ENCODE results near the gene YDJC. TPM values are rescaled to one million over a fixed set of nuclear protein-coding genes. Genes with fewer than 3 reads are reported as not detected.
"Not testable (repeated sequence)": the region's sequence is repeated elsewhere in the genome, so short reads cannot be mapped to it uniquely, and the experiment has no call there.

The YDJC gene
- total RNA-seq, 1 experiment from 2014 or later: 78.4 TPM

DNA sequence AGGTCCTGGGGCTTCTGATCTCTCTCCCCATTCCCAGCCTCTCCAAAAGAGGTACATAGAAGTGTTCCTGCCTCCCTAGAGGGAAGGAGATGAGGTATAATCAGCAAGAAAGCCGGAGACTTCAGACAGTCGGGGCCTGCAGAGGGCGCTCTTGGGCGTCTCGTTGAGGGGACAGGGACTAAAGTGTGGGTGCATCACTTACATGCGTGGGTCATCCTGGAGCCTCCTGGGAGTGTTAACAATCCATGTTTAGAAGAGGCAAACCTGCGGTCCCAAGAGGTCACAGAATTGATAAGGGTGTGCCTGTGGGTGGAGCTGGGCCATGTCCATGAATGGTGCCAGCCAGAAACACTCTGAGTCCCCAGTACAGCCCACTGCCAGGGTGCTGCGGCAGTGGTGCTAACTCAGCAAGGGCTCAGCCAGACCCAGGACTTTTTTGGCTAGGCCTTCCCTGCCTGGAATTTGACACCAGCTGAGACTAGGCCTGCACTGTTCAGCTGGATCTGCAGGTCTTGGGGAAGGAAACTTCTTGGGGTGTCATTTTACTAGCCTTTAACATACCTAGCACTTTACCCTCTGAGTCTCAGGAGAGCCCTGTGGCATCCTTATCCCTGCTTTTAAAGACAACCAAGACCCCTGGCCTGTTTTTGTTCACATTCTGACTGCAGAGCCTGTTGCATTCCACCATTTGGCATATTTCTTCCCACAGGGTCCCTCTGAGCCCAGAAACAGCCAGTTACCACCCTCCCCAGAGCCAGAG, 5.5 kb downstream of the YDJC start:
- peak; percentile 63 for DNase-seq
- Histone ChIP-seq H3K36me3 (peaks cover 46% of the 10 kb centered on the region), H3K9me3 (no peaks in the 10 kb centered on the region), H3K27me3 (no peaks in the 10 kb centered on the region), H3K4me3 (no peak overlapping the region)

DNA sequence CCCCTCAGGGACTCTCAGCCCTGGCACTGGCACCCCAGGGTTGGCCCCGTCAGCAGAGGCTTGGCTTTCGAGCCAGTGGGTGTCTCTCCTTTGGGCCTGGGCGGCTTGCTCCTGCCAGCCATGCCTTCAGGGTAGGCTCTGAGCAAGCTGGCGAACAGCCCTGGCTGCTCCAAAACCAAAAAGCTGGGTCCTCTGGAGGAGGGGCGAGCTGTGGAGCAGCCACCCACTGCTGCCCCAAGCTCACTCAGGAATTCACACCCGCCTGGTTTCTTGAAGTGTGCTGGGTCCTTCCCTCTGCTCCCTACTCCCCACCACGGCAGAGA, 6.2 kb downstream of the YDJC start:
- no peaks in the 10 kb centered on the region for H3K9me3 ChIP-seq
- peak; percentile 60 for DNase-seq
- H3K4me3 ChIP-seq: no peak overlapping the region
- H3K27me3 ChIP-seq: no peaks in the 10 kb centered on the region
- H3K36me3 ChIP-seq: peaks cover 49% of the 10 kb centered on the region

DNA sequence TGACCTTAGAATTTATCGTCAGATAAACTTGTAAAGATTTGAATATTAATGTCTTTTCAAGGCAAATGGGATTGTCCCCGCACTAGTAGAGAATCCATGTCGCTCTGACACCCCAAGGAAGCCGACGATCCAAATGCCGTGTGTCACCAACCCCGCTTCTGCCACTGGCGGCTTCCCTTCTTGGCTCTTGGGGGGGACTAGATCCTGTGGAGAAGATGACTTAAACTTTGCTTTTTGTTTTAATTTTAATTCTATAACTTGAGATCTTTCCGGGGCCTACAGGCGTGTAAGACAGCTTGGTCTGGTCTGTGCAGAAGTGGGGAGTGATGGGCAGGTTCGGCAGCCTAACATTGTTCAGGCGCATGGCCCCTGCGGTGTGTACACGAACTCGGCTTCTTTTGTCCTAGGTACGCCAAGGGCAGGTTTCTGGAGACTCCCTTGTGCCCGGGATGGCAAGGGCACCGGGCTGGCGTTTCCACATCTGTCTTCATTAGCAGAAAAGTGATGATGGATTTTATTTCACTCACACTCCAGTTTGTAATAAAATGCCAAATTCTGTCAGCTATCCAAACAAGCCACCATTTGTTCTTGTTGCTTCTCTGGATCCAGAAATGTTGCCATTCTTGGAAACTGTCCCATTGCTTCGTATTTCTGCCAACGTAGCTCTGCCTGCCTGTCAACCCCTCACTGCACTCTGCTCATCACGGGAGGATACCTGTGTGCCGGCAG, 6.7 kb downstream of the YDJC start:
- no peak for DNase-seq
- Histone ChIP-seq H3K4me3 (no peak overlapping the region), H3K36me3 (peaks cover 45% of the 10 kb centered on the region), H3K27me3 (no peaks in the 10 kb centered on the region), H3K9me3 (no peaks in the 10 kb centered on the region)

DNA sequence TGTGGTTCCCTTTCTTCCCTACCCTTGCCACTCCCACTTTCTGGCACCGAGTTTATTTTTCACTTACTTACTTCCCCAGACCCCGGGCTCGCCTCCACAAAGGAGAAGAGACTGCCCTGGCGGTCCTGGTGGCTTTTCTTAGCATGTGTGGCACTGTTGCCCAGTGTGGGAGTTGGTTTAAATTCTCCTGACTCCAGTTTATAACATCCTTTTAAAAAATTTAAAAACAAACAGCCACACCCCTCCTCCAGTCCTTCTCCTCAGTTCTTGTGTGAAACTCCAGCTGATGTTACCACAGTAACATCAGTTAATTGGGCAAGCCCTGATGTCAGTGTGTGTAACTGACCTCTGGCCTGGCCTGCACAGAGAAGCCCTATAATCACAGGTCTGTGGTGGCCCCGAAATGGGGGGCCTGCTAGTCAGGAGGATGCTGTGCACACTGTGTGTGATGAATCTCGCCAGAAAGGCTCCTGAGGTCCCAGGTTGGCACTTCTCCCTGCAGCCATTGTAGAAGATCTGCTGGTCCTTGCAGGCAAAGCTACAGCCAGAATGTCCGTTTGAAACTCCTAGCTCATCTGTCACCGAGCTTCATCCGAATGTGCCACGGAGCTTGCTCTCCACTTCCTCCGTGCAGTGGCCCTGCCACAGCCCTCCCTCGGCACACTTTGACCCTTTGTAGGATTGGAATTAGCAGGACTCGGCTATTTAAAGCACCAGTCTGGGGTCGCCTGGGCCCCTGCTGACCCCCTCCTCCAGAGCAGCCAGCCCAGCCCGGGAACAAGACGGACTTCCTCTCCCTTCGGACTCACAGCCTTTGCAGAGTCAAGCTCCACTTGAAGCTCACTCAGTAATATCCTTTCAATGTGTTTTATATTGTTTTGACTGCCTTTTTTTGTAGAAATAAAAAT, 7.6 kb downstream of the YDJC start:
- Histone ChIP-seq H3K36me3 (peaks cover 40% of the 10 kb centered on the region), H3K4me3 (no peak overlapping the region), H3K9me3 (no peaks in the 10 kb centered on the region), H3K27me3 (no peaks in the 10 kb centered on the region)
- DNase-seq: no peak

DNA sequence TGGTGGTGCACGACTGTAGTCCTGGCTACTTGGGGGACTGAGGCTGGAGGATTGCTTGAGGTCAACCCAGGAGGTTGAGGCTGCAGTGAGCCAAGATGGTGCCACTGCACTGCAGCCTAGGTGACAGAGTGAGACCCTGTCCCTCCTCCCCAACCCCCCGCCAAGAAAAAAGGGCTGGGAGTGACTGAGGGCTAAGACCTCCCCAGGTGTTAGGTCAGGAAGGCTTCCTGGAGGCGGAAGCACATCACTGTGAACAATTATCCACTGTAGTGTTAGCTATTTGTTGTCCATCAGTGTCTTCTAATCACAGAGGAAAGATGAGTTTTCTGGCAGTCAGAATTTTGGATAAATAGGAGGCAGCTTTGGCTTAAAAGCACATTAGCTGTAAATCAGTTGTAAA, 8.8 kb downstream of the YDJC start:
- no peak overlapping the region for H3K4me3 ChIP-seq
- no peaks in the 10 kb centered on the region for H3K9me3 ChIP-seq
- peaks cover 36% of the 10 kb centered on the region for H3K36me3 ChIP-seq
- no peaks in the 10 kb centered on the region for H3K27me3 ChIP-seq
- DNase-seq: no peak

DNA sequence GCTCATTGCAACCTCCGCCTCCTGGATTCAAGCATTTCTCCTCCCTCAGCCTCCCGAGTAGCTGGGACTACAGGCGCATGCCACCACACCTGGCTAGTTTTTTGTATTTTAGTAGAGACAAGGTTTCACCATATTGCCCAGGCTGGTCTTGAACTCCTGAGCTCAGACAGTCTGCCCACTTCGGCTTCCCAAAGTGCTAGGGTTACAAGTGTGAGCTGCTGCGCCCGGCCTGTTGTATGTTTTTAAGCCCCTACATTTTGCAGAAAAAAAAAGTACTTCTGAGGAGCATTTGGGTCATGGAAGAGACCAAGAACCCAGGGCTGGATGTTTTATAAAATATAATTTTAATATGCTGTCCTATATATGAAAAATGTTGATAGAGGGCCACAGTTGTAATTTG, 12.5 kb downstream of the YDJC start:
- peaks cover 40% of the 10 kb centered on the region for H3K36me3 ChIP-seq
- H3K9me3 ChIP-seq, H3K4me3 ChIP-seq, DNase-seq, H3K27me3 ChIP-seq: not testable (repeated sequence)

DNA sequence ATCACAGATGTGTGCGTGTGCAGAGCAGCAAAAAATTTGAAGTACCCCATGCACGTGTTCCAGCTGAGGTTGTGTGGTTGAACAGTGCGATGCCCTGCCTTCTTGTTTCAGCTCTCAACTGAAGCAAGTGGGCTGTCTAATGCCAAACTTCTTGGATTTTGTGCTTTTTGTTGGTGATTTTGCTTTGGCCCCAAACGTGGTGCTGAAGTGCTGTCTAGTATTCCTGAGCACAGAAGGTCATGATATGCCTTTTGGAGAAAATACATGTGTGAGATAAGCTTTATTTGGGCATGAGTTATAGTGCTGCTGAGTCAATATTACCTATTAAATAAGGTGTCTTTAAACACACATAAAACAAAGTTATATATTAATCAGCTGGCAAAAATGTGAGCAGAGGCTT, 14.1 kb downstream of the YDJC start:
- peaks cover 41% of the 10 kb centered on the region for H3K36me3 ChIP-seq
- H3K27me3 ChIP-seq: no peaks in the 10 kb centered on the region
- no peaks in the 10 kb centered on the region for H3K9me3 ChIP-seq
- no peak overlapping the region for H3K4me3 ChIP-seq
- DNase-seq: no peak

DNA sequence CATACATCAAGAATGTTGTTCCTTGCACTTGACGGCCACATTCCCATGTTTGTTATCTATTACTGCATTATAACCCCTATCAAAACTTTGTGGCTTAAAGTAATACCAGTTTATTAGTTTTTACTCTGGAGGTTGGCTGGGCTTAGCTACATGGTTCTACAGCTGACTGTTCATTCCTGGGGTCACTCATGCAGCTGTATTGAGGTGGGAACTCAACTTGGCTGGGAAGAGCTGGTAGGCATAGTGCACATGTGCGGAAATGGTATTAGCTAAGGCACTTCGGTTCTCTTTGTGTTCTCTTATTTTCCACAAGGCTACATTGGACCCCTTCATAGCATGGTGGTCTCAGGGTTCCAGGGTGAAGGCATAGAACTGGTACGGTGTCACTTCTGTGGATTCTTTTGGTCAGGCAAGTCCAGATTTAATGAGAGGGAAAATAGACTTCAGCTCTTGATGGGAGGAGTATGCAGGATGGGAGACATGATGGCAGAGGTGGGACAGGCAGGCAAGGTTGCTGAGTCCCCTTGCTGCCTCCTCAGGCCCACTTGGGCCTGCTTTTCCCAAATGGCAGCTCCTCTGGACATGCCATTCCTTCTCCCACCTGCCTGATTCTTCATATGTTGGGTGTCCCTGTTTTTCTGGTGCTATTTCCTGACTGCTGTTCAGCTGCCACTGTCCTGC, 16.1 kb downstream of the YDJC start:
- DNase-seq: no peak
- no peaks in the 10 kb centered on the region for H3K27me3 ChIP-seq
- H3K4me3 ChIP-seq: no peak overlapping the region
- H3K9me3 ChIP-seq: no peaks in the 10 kb centered on the region
- H3K36me3 ChIP-seq: peaks cover 49% of the 10 kb centered on the region

DNA sequence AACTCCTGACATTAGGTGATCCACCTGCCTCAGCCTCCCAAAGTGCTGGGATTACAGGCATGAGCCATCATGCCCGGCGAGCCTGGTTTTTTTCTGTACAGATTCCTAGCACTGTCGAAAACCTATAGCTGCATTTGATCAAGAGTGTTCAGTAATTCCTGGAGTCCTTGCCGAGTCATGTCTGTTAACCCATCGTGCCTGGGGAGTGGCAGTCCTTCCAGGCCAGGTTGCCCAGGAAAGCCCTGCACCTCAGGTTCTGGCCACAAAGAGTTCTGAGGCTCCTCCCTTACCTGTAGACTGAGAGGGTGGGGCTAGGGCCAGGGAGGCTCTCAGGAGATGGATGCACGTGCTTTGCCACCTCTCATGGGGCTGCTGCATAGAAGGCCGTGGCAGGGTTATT, 17.0 kb downstream of the YDJC start:
- Histone ChIP-seq H3K9me3 (no peaks in the 10 kb centered on the region), H3K27me3 (no peaks in the 10 kb centered on the region), H3K4me3 (no peak overlapping the region), H3K36me3 (peaks cover 48% of the 10 kb centered on the region)
- DNase-seq: no peak

DNA sequence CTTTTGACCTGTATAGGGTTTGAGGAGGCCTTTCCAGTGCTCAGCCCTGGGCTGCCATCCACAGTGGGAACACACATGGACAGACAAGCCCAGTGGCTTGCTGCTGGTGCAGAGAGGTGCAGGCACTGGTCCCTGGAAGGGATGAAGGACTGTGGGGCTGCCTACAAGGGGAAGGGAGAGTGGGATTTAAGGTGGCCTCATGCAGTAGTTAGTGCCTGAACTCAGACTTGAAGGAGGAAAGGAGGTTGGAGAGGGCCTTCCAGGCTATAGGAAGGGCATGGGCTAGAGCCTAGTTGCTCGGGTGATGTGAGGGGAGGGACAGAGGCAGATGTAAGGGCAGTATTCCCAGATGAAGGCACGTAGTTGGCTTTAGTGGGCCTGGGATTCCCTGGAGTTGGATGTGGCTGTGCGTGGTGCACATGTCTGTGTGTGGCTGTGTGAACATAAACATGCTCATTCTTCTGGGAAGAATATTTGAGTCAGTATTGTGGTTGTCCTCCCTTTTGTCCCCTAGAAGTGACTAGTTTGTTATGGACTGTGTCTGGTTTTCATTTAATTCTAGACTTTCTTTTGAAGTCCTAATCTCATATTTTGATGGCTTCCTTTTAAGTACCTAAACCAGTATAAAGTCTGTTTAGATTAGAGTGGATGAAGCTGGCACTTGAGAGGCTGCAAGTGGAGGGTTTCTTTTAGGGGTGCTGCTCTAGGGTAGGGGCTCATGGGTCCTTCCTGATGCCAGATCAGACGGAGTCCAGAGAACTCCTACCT, 18.4 kb downstream of the YDJC start:
- Histone ChIP-seq H3K9me3 (no peaks in the 10 kb centered on the region), H3K36me3 (peaks cover 55% of the 10 kb centered on the region), H3K27me3 (no peaks in the 10 kb centered on the region), H3K4me3 (no peak overlapping the region)
- no peak for DNase-seq

DNA sequence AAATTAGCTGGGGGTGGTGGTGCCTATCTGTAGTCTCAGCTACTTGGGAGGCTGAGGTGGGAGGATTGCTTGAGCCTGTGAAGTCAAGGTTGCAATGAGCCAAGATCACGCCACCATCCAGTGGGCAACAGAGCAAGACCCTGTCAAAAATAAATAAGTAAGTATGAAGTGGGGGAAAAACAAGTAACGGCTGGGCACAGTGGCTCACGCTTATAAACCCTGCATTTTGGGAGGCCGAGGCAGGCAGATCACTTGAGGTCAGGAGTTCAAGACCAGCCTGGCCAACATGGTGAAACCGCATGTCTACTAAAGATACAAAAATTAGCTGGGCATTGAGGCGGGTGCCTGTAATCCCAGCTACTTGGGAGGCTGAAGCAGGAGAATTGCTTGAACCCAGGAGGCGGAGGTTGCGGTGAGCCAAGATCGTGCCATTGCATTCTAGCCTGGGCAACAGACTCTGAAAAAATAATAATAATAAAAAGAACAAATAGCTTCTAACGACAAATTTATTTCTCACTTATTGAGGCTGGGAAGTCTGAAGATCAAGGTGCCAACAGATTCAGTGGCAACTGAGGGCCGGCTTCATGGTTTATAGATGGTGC, 20.2 kb downstream of the YDJC start:
- not testable (repeated sequence) for H3K9me3 ChIP-seq, H3K4me3 ChIP-seq, DNase-seq, H3K27me3 ChIP-seq
- peaks cover 53% of the 10 kb centered on the region for H3K36me3 ChIP-seq

DNA sequence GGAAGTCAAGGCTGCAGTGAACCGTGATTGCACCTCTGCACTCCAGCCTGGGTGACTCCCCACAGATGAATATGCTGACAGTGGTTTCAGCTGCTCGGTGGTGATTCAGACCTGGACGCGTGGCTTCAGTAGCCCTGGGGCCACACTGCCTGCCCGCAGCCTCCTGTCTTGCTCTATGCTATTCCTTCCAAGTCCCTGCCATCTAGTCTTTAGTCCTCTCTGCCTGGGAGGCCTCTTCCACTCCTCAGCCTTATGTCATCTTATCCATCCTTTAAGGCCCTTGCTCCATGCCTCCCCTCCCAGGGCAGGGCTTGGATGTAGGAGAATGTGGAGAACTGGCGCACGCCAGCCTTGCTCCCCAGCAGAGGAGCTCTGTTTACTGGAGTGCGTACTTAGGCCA, 23.0 kb downstream of the YDJC start:
- DNase-seq: no peak
- peaks cover 43% of the 10 kb centered on the region for H3K36me3 ChIP-seq
- no peak overlapping the region for H3K4me3 ChIP-seq
- H3K27me3 ChIP-seq: no peaks in the 10 kb centered on the region
- no peaks in the 10 kb centered on the region for H3K9me3 ChIP-seq

DNA sequence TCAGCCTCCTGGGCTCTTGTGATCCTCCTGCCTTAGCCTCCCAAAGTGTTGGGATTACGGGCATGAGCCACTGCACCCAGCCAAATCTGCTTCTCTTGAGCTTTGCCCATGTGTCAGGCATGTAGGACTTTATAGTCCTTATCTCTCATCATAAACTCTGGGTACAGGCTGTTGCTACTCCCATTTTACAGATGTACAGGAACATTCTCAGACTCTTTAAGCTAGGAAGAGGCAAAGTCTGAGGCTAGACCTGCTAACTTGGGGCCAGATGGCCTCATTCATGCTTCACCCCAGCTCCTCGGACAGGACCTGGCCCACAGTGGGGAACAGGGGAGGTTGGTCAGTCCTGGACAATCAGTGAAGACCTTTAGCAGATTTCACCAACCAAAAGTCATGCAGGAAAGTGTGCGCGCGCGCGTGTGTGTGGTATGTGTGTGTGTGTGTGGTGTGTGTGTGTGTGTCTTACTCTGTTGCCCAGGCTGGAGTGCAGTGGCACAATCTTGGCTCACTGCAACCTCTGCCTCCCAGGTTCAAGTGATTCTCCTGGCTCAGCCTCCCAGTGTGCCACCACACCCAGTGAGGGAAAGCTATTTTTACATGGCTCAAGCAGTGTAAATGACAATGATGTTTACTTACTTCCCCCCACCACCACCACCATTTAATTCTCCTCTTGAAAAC, 23.8 kb downstream of the YDJC start:
- Histone ChIP-seq H3K27me3 (no peaks in the 10 kb centered on the region), H3K4me3 (no peak overlapping the region), H3K36me3 (peaks cover 36% of the 10 kb centered on the region), H3K9me3 (no peaks in the 10 kb centered on the region)
- no peak for DNase-seq

DNA sequence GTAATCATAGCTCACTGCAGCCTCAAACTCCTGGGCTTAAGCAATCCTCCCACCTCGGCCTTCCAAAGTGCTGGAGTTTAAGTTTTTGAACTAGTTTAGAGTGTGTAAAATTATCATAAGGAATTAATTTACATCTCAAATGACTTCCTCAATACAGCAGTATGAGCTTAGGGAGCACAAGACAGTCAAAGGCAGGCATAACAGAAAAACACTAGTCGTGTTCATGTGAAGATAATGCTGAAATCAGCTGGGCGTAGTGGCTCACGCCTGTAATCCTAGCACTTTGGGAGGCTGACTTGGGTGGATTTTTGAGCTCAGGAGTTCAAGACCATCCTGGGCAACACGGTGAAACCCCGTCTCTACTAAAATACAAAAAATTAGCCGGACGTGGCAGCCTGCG, 25.8 kb downstream of the YDJC start:
- no peak for DNase-seq
- Histone ChIP-seq H3K9me3 (no peaks in the 10 kb centered on the region), H3K27me3 (no peaks in the 10 kb centered on the region), H3K36me3 (peaks cover 25% of the 10 kb centered on the region), H3K4me3 (no peak overlapping the region)

DNA sequence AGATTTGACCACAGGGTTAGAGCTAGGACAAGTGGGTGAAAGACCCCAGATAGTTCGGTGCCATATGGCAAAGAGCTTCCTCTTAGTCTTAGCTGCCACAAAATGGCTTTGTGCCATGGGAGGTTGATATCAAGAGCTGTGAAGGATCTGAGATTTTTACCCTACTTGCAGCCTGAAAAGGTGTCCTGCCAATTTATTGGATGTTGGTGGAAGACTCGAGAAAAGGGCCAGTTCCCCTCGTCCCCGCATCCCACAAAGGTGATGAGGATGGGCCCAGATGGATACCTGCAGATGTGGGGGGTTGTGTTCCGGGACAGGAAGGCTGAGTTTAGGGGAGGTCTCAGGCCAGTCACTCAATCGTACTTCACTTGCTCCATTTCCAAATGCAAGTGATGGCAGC, 27.2 kb downstream of the YDJC start:
- no peak for DNase-seq
- Histone ChIP-seq H3K9me3 (no peaks in the 10 kb centered on the region), H3K4me3 (no peak overlapping the region), H3K36me3 (peaks cover 22% of the 10 kb centered on the region), H3K27me3 (no peaks in the 10 kb centered on the region)

All from MG63 (cell line).